ENCODE results near the gene AGBL1. TPM values are rescaled to one million over a fixed set of nuclear protein-coding genes. Genes with fewer than 3 reads are reported as not detected.

Gene AGBL1
- not detected in 2 replicates for total RNA-seq

DNA sequence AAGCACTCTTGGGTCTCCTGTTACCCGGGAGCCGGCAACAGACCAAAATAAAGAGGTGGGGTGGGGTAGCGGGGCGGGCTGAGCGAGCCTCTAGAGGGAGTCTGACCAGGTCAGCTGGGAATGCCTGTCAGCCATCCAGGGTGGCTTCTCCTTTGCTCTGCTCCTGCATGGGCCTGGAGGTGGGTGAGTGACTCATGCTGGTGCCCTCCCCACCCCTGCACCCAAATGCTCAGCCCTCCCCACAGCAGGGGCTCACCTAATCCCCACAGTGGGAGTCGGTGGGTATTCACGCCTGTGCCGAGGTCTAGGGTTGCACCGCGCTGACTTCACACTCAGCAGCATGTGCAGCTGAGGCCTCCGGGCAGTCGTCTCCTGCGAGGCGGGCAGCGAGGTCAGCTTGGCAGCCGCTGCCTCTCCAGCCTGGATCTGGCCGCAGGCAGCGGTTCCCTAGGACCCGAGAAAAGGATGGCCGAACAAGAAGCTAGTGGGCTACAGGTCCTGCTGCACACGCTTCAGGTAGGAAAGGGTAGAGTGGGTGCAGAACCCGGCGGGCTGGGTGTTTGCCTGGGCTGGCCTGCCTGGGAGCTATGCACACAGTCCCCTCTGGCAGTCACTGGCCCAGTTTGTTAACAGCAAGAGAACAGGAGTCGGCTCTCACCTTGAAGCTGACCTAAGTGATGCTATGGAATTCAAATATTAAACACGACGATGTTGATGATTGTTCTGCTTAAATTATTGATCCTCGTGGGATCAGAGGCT is at the start of gene AGBL1:
Gene AGBL1 (plus strand): TSS at position 364 of the 759 bp plus-strand sequence.

